WTC11 (cell line): ENCODE results near the gene EVI5L. TPM values are rescaled to one million over a fixed set of nuclear protein-coding genes. Genes with fewer than 3 reads are reported as not detected.

Experiments
- ATAC-seq: fragments of 200-7000 bp; cut with Tn5 transposase; 2 replicates; pipeline ENCODE4 v1.10.0; 2021; ENCODE audit warnings: mild to moderate bottlenecking, moderate library complexity
- CTCF ChIA-PET: fragments of 300-600 bp; sonication (Branson Sonifier 250); formaldehyde crosslinking; loops from one replicate; lab custom pipeline; 2021; ENCODE audit warnings: antibody characterized with exemption; lab: Charles Lee
- POLR2A ChIA-PET: fragments of 350-600 bp; sonication (Branson Sonifier 250); formaldehyde crosslinking; loops from one replicate; lab custom pipeline; 2021; ENCODE audit warnings: antibody characterized with exemption; lab: Charles Lee
- DNase-seq: peaks from one replicate; pipeline ENCODE4 v3.0.0; 2021; ENCODE audit warnings: low spot score
- H3K27ac Mint-ChIP-seq: 2 replicates; pipeline ENCODE4 v1.8.0; 2021; ENCODE audit warnings: mixed read lengths
- H3K27me3 Mint-ChIP-seq: 2 replicates; pipeline ENCODE4 v1.8.0; 2021; ENCODE audit warnings: low read depth, mild to moderate bottlenecking, moderate library complexity, mixed read lengths
- H3K36me3 Mint-ChIP-seq: 2 replicates; pipeline ENCODE4 v1.8.0; 2021; ENCODE audit warnings: mixed read lengths
- H3K4me1 Mint-ChIP-seq: 2 replicates; pipeline ENCODE4 v1.8.0; 2022; ENCODE audit warnings: mixed read lengths
- H3K4me3 Mint-ChIP-seq: 2 replicates; pipeline ENCODE4 v1.8.0; 2021; ENCODE audit warnings: mild to moderate bottlenecking, moderate library complexity, mixed read lengths
- H3K9me3 Mint-ChIP-seq: 2 replicates; pipeline ENCODE4 v1.8.0; 2021; ENCODE audit warnings: mixed read lengths
- EMX1 ChIP-seq: fragments of 250-450 bp; sonication (Bioruptor Pico); IDR thresholded peaks from 2 replicates; pipeline ENCODE4 v1.8.0; 2021; ENCODE audit warnings: mild to moderate bottlenecking
- ESRRA ChIP-seq: sonication (generic); formaldehyde crosslinking; IDR thresholded peaks from 2 replicates; pipeline ENCODE4 v1.8.1; 2022; ENCODE audit warnings: mild to moderate bottlenecking, missing genetic modification reagents, borderline replicate concordance
- MYBL2 ChIP-seq: sonication (generic); formaldehyde crosslinking; IDR thresholded peaks from 2 replicates; pipeline ENCODE4 v1.8.1; 2023; ENCODE audit warnings: mild to moderate bottlenecking, moderate library complexity, missing genetic modification reagents
- OVOL2 ChIP-seq: fragments of 250-450 bp; sonication (Bioruptor Pico); IDR thresholded peaks from 2 replicates; pipeline ENCODE4 v1.9.0; 2021; ENCODE audit warnings: mild to moderate bottlenecking, borderline replicate concordance
- SP1 ChIP-seq: sonication (generic); formaldehyde crosslinking; conservative IDR thresholded peaks from 2 replicates; pipeline ENCODE4 v1.8.1; 2022; ENCODE audit warnings: missing genetic modification reagents
- ZBTB21 ChIP-seq: sonication (generic); formaldehyde crosslinking; IDR thresholded peaks from 2 replicates; pipeline ENCODE4 v1.8.1; 2023; ENCODE audit warnings: mild to moderate bottlenecking, missing genetic modification reagents, borderline replicate concordance
- ZNF219 ChIP-seq: sonication (generic); formaldehyde crosslinking; IDR thresholded peaks from 2 replicates; pipeline ENCODE4 v1.8.0; 2023; ENCODE audit warnings: missing genetic modification reagents, mild to moderate bottlenecking, borderline replicate concordance
- total RNA-seq: library from RNA; stranded (reverse); gene quantifications from 3 replicates; pipeline ENCODE4 v1.2.3, GENCODE V29; 2021
- TF ChIP-seq, protein P1 (sequence below): sonication (generic); formaldehyde crosslinking; IDR thresholded peaks from 2 replicates; pipeline ENCODE4 v1.8.0; 2022; ENCODE audit warnings: mild to moderate bottlenecking, missing genetic modification reagents
- TF ChIP-seq, protein P2 (sequence below): sonication (generic); formaldehyde crosslinking; IDR thresholded peaks from 2 replicates; pipeline ENCODE4 v1.8.1; 2022; ENCODE audit warnings: mild to moderate bottlenecking, missing genetic modification reagents, moderate library complexity, borderline replicate concordance
- TF ChIP-seq, protein P3 (sequence below): fragments of 250-450 bp; sonication (Bioruptor Pico); conservative IDR thresholded peaks from 2 replicates; pipeline ENCODE4 v1.9.0; 2021; ENCODE audit warnings: mild to moderate bottlenecking

EVI5L gene
- total RNA-seq, 1 experiment from 2014 or later, result 10.5 TPM

DNA sequence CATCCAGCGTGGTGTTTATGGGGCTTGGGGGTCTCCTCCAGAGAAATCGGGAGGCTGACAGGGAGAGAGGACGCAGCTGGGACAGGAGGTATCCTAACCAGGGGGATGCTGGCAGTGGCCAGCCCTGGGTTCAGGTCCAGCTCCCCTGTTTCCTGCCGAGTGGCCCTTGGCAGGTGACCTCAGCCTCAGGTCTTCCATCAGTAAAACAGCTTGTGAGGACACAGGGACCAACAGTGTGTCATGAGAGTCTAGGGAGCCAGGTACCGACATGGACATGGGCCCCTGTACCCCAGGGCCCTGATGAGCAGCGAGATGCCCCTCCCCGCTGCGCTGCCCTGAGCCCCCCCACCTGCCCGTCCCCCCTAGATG, 19.6 kb downstream of the EVI5L start:
- peaks cover 6% of the 10 kb centered on the region; the same call in 1 of the 2 replicates for H3K4me1 Mint-ChIP-seq
- peaks cover 10% of the 10 kb centered on the region for H3K27me3 Mint-ChIP-seq
- DNase-seq (no peak), ATAC-seq (no peak)
- no peak overlapping the region for H3K27ac Mint-ChIP-seq
- H3K4me3 Mint-ChIP-seq, result no peak overlapping the region
- POLR2A ChIA-PET, result no interaction called here
- no peak for TF ChIP-seq ZNF219
- no peaks in the 10 kb centered on the region for H3K36me3 Mint-ChIP-seq
- H3K9me3 Mint-ChIP-seq, result no peaks in the 10 kb centered on the region
- CTCF ChIA-PET, result interaction anchor here (0.8 to 1.3 kb wide), 3 partner anchors 8 to 80 kb away, joined by 3 read pairs; no protein-coding TSS in a partner anchor

DNA sequence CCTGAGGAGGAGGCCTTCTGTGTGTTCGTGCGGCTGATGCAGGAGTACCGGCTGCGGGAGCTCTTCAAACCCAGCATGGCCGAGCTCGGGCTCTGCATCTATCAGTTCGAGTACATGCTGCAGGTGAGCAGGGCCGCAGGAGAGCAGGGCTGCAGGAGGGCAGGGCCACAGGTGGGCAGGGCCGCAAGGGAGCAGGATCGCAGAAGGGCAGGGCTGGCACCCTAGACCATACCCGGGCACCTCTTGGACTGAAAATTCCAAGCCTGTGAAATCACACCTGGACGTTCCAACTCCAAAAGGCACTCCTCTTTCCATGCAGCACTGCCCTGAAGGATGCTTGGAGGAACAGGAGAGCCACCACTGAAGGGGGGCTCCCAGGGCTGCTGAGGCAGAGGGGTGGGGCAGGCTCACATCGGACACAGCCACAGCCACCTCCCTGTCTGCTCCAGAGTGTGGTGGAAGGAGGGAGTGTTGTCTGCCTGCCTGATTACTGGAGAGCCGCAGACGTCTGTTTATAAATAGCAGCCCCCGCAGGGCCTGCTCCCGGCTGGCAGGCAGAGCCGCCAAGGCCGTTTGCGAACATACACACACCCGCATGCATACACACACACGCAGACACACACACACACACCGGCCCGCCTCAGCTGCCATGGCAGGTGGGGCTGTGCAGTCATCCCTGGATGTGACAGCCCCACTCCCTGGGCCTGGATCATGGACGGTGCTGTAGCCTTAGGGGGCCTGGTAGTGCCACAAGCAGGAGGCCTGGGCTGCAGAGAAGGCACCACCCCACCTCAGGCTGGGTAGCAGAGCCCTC, 20.2 kb downstream of the EVI5L start:
- no peak for ATAC-seq
- H3K9me3 Mint-ChIP-seq, result no peaks in the 10 kb centered on the region
- peaks cover 16% of the 10 kb centered on the region for H3K27me3 Mint-ChIP-seq
- H3K4me3 Mint-ChIP-seq, result no peak overlapping the region
- H3K27ac Mint-ChIP-seq, result no peak overlapping the region
- TF ChIP-seq OVOL2 (CRISPR knock-in tag) (no peak), EMX1 (no peak), ESRRA (CRISPR knock-in tag) (no peak), SP1 (no peak), MYBL2 (no peak), ZBTB21 (CRISPR knock-in tag) (no peak)
- TF ChIP-seq, protein P1, sequence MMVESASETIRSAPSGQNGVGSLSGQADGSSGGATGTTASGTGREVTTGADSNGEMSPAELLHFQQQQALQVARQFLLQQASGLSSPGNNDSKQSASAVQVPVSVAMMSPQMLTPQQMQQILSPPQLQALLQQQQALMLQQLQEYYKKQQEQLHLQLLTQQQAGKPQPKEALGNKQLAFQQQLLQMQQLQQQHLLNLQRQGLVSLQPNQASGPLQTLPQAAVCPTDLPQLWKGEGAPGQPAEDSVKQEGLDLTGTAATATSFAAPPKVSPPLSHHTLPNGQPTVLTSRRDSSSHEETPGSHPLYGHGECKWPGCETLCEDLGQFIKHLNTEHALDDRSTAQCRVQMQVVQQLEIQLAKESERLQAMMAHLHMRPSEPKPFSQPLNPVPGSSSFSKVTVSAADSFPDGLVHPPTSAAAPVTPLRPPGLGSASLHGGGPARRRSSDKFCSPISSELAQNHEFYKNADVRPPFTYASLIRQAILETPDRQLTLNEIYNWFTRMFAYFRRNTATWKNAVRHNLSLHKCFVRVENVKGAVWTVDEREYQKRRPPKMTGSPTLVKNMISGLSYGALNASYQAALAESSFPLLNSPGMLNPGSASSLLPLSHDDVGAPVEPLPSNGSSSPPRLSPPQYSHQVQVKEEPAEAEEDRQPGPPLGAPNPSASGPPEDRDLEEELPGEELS, result no peak
- H3K36me3 Mint-ChIP-seq, result no peaks in the 10 kb centered on the region
- POLR2A ChIA-PET, result no interaction called here
- CTCF ChIA-PET, result interaction anchor here (0.8 to 1.3 kb wide), 4 partner anchors 8 to 169 kb away, joined by 3 read pairs; partner anchors contain the start of gene TRAPPC5
- DNase-seq, result no peak
- H3K4me1 Mint-ChIP-seq, result peaks cover 6% of the 10 kb centered on the region; the same call in 1 of the 2 replicates

DNA sequence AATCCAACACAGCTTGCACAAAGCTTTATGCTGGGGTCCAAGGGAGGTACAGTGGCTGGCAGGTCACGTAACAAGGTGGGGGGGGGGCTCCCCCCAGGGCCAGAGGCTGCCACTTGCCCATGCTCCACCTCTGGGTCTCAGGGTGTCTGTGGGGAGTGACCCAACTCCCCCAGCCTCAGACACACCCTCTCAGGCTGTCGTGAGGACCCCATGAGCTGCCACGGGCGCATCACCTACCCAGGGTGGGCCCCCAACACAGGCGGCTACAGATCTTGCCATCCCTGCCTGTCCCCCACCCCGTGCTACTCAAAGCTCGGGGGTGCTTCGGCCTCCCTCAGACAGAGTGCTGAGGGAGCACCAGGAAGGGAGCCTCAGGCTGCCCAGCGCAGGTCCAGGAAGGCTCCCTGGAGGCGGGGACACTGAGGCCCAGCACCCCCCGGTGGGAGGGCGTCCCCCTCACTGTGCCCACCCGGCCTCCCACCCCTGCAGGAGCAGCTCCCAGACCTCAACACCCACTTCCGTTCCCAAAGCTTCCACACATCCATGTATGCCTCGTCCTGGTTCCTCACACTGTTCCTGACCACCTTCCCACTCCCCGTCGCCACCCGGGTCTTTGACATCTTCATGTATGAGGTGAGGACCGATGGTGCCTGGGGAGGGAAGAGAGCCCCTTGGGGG, 21.1 kb downstream of the EVI5L start:
- H3K27ac Mint-ChIP-seq, result no peak overlapping the region
- ChIA-PET POLR2A (no interaction called here), CTCF (interaction anchor here (0.6 to 3.3 kb wide), 3 partner anchors 11 to 345 kb away, joined by 3 to 45 read pairs (median 3); partner anchors contain the start of gene TRAPPC5)
- no peak overlapping the region for H3K4me3 Mint-ChIP-seq
- H3K9me3 Mint-ChIP-seq, result no peaks in the 10 kb centered on the region
- peaks cover 6% of the 10 kb centered on the region; the same call in 1 of the 2 replicates for H3K4me1 Mint-ChIP-seq
- ATAC-seq, result no peak
- TF ChIP-seq, protein P2, sequence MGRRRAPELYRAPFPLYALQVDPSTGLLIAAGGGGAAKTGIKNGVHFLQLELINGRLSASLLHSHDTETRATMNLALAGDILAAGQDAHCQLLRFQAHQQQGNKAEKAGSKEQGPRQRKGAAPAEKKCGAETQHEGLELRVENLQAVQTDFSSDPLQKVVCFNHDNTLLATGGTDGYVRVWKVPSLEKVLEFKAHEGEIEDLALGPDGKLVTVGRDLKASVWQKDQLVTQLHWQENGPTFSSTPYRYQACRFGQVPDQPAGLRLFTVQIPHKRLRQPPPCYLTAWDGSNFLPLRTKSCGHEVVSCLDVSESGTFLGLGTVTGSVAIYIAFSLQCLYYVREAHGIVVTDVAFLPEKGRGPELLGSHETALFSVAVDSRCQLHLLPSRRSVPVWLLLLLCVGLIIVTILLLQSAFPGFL (CRISPR knock-in tag), result no peak
- TF ChIP-seq, protein P3, sequence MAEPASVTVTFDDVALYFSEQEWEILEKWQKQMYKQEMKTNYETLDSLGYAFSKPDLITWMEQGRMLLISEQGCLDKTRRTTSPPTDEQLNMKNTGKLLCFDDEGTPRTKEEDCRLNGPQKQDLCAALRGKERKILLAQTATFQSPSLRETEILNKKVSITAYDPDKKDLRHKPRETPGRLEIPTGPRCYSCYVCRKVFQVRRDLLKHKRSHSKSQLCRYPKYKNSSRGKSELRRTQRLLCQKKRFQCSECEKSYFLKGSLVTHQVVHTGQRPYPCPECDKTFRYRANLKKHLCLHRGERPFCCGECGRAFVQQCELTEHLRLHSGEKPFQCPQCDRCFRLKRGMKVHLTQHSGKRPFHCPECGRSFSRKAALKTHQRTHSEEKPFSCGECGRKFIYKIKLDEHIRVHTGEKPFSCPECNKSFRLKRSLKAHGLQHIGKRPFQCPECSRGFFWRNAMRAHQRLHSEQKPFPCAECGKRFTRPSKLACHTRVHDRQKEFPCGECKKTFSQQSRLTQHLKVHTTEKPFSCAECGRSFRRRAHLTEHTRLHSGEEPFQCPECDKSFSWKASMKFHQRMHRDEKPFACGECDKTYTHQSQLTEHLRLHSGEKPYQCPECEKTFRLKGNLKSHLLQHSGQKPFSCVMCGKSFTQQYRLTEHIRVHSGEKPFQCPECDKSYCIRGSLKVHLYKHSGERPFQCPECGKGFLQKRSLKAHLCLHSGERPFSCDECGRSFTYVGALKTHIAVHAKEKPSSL (CRISPR knock-in tag), result no peak
- TF ChIP-seq OVOL2 (CRISPR knock-in tag), result no peak
- H3K27me3 Mint-ChIP-seq, result peaks cover 23% of the 10 kb centered on the region
- no peaks in the 10 kb centered on the region for H3K36me3 Mint-ChIP-seq
- no peak for DNase-seq
